Stomach smooth muscle (tissue), 2 donors: ENCODE data around the gene TRPM2.

Source experiments
- H3K27ac ChIP-seq: one replicate; pipeline ENCODE4 v1.7.0; 2013; ENCODE audit warnings: mild to moderate bottlenecking, low read length, inconsistent platforms
- H3K27me3 ChIP-seq, 2 donors: one replicate each; pipeline ENCODE4 v1.7.0; 2013; ENCODE audit warnings: low read length in 2 of 2; ENCODE audit not compliant: insufficient read depth in 2 of 2, control insufficient read depth in 1 of 2
- H3K36me3 ChIP-seq, 2 donors: one replicate each; pipeline ENCODE4 v1.7.0; 2013; ENCODE audit warnings: low read length in 2 of 2; ENCODE audit not compliant: control insufficient read depth in 2 of 2, insufficient read depth in 2 of 2
- H3K4me1 ChIP-seq: one replicate; pipeline ENCODE4 v1.7.0; 2013; ENCODE audit warnings: low read length; ENCODE audit not compliant: control insufficient read depth, insufficient read depth
- H3K4me3 ChIP-seq, 2 donors: one replicate each; pipeline ENCODE4 v1.7.0; 2013; ENCODE audit warnings: low read length in 2 of 2
- H3K9ac ChIP-seq, 2 donors: one replicate each; pipeline ENCODE4 v1.7.0; 2013; ENCODE audit warnings: low read length in 2 of 2, mild to moderate bottlenecking in 1 of 2
- H3K9me3 ChIP-seq, 2 donors: one replicate each; pipeline ENCODE4 v1.7.0; 2013; ENCODE audit warnings: low read length in 2 of 2; ENCODE audit not compliant: control insufficient read depth in 2 of 2
- donor health status: healthy.
- donor health status: Pancreatic carcinoma.

TRPM2 gene

DNA sequence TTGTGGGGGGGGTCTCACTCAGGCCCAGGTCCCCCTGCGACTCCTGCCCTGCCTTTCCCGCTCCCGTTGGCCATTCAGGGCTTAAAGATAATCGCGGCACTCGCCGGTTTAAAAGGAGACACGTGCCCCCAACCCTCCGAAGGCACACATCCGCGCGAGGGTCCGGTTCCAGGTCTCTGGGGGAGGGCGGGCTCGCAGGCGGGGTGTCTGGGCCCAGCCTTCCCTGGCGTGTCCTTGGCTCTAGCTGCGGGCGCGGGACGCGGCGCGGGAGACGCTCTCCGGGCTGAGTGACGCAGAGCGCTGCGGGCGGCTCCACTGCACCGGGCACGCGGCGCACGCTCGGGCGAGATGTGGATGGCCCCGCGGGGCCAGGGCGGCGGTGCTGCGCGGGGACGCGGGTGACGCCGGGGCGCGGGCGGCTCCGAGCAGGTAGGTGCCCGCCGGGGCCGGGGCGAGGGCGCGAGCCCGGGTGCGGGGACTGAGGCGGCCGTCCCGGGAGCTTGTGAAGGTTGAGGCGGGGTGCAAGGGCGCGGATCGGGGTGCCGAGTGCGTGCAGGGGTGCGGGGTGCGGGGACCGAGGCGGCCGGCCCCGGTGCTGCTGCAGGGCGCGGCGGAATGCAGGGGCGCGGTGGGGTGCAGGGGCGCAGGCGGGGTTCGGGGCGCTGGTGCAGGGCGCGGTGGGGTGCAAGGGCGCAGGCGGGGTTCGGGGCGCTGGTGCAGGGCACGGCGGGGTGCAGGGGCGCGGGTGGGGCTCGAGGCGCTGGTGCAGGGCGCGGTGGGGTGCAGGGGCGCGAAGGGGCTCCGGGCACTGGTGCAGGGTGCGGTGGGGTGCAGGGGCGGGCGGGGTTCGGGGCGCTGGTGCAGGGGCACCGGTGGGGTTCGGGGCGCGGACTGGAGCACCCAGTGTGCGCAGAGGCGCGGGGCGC is 3.3 kb upstream of the TRPM2 start:
- Histone ChIP-seq H3K4me1 (peaks cover 7% of the 10 kb centered on the region), H3K9ac (no peak overlapping the region), H3K36me3 (no peaks in the 10 kb centered on the region), H3K9me3 (no peaks in the 10 kb centered on the region), H3K27ac (no peak overlapping the region), H3K27me3 (peaks cover 24 to 33% of the 10 kb centered on the region in 2 donors), H3K4me3 (no peak overlapping the region)

GRCh38 chr21:44350773-44351481 is 2.5 kb upstream of the TRPM2 start:
- Histone ChIP-seq H3K36me3 (no peaks in the 10 kb centered on the region), H3K27ac (no peak overlapping the region), H3K4me1 (peaks cover 7% of the 10 kb centered on the region), H3K27me3 (peaks cover 20 to 29% of the 10 kb centered on the region in 2 donors), H3K4me3 (no peak overlapping the region), H3K9ac (no peak overlapping the region), H3K9me3 (no peaks in the 10 kb centered on the region)

DNA sequence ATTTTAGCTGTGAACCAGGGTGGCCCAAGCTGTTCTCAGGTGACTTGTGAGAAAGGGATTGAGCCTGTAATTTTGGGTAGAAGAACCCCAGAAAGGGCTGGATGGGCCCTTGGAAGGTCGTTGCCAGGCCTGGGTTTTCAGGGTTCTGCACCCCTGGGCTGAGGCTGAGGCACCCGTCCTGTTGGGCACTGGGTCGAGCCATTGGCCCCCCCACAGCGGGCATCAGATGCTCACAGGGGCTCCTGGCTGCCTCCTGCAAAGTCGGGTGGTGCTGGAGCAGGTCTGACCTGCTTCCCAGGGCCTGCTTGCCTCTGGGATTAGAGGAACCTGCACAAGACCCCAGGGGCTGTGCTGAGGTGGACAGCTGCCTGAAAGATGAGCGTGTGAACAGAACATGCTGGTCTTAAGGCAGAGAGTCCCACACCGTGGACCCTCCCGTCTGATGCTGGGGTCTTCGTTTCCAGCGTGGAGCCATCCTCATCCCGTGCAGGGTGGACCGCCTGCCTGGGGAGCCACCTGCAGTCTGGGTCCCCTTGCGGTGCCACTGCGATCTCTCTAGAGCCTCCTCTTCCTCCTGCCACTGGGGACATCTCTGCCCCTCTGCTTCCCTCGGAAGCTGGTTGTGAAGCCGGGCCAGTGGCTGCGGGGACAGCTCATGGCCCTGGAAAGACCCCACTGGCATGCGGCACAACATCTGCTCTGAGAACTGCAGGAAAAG is 1.7 kb upstream of the TRPM2 start:
- H3K27me3 ChIP-seq: peaks cover 20 to 29% of the 10 kb centered on the region in 2 donors
- H3K9ac ChIP-seq: no peak overlapping the region
- H3K36me3 ChIP-seq: no peaks in the 10 kb centered on the region
- no peak overlapping the region for H3K27ac ChIP-seq
- H3K4me3 ChIP-seq: no peak overlapping the region
- peaks cover 7% of the 10 kb centered on the region for H3K4me1 ChIP-seq
- H3K9me3 ChIP-seq: no peaks in the 10 kb centered on the region

DNA sequence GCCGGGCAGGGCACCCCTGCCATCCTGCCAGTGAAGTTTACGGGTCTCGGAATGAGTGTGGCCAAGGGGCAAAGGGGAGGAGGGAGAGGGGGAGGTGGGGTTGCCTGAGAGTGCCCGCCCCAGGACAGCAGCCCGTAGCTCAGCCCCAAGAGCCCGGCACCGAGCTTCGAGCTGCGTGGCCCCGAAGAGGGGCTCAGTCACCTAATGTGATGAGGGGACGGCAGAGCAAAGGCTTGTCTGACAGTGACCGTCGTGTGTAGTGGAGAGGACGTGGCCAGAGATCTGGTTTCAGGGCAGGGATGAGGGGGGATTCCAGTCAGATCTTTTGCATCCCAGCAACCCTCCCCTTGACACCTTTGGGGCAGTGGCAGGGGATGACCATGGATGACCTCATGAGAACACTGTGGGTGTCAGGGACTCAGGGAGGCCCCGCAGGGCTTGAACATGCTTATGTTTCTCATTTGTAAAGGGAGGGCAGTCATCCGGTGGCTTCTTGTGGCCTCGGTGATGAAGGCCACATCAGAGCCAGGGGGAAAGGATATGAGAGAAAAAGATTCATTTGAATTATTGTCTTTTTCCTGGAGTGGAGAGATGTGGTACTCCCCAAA is 1.1 kb upstream of the TRPM2 start:
- Histone ChIP-seq H3K9ac (no peak overlapping the region), H3K27me3 (peaks cover 20 to 29% of the 10 kb centered on the region in 2 donors), H3K4me3 (no peak overlapping the region), H3K36me3 (no peaks in the 10 kb centered on the region), H3K9me3 (no peaks in the 10 kb centered on the region), H3K4me1 (peaks cover 7% of the 10 kb centered on the region), H3K27ac (no peak overlapping the region)

GRCh38 chr21:44354001-44354405 is 582 bp downstream of the TRPM2 start:
- Histone ChIP-seq H3K36me3 (no peaks in the 10 kb centered on the region), H3K27ac (no peak overlapping the region), H3K4me3 (no peak overlapping the region), H3K27me3 (peaks cover 15 to 25% of the 10 kb centered on the region in 2 donors), H3K4me1 (peaks cover 7% of the 10 kb centered on the region), H3K9ac (no peak overlapping the region), H3K9me3 (no peaks in the 10 kb centered on the region)

DNA sequence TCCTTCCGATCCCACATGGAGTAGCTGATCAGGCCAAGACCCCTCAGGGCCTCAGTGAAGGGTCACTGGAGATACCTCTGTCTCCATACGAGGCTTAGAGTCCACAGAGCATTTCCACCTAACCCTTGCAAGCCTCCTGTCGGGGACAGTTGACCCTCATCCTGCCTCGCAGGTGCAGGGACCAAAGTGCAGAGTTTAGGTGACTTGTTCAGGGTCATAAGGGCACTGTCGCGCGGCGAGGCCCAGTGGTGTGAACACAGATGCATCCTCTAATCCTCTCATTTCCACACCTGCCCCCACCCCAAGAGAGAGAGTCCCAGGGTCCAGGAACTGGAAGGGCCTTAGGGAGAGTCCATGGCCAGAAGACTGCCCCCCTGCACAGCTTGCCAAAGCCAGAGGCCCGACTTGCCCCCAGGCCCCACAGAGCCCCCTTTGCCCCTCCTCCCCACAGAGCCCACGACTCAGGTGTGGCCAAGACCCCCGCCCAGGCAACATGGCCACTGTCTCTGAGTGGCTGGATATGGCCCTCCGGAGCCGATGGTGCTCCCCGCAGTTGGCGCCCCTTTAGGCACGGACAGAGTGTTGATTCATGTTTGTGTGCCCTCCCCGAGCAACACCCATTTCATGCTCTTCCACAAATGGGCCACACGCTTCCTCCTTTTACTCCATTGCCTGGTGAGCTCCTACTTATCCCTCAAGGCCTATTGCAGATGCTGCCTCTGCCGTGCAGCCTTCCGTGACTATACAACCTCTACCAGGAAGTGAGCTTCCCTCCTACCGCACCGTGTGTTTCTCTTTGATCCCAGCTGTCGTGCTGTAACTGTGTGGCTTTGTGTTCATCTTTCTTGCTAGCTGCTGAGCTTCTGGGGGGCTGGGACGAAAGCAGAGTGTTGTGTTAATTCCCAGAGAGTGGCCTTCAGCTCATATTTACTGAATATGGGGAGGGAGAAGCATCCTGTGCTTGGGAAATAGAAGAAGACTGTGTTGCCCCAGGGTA is 1.7 kb downstream of the TRPM2 start:
- no peak overlapping the region for H3K9ac ChIP-seq
- no peaks in the 10 kb centered on the region for H3K9me3 ChIP-seq
- no peak overlapping the region for H3K4me3 ChIP-seq
- no peak overlapping the region for H3K27ac ChIP-seq
- H3K4me1 ChIP-seq: peaks cover 3% of the 10 kb centered on the region
- peaks cover 5 to 17% of the 10 kb centered on the region in 2 donors for H3K27me3 ChIP-seq
- no peaks in the 10 kb centered on the region for H3K36me3 ChIP-seq

GRCh38 chr21:44356160-44356559 is 2.7 kb downstream of the TRPM2 start:
- H3K9me3 ChIP-seq: no peaks in the 10 kb centered on the region
- peaks cover 2% of the 10 kb centered on the region for H3K4me1 ChIP-seq
- H3K36me3 ChIP-seq: no peaks in the 10 kb centered on the region
- no peak overlapping the region for H3K4me3 ChIP-seq
- H3K27me3 ChIP-seq: peaks cover 5 to 13% of the 10 kb centered on the region in 2 donors
- H3K9ac ChIP-seq: no peak overlapping the region
- H3K27ac ChIP-seq: no peak overlapping the region

DNA sequence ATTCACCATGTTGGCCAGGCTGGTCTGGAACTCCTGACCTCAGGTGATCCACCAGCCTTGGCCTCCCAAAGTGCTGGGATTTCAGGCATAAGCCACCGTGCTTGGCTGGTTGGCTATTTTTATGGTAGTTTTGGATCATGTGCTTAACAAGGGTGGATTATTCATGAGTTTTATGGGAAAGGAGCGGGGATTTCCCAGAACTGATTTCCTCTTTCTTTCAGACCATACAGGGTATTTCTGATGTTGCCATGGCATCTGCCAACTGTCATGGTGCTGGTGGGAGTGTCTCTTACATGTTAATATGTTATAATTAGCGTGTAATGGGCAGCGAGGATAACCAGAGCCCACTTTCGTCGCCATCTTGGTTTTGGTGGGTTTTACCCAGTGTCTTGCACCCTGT is 3.2 kb downstream of the TRPM2 start:
- peaks cover 2% of the 10 kb centered on the region for H3K4me1 ChIP-seq
- no peak overlapping the region for H3K27ac ChIP-seq
- peaks cover 3 to 9% of the 10 kb centered on the region in 2 donors for H3K27me3 ChIP-seq
- H3K4me3 ChIP-seq: no peak overlapping the region
- H3K9ac ChIP-seq: no peak overlapping the region
- no peaks in the 10 kb centered on the region for H3K36me3 ChIP-seq
- no peaks in the 10 kb centered on the region for H3K9me3 ChIP-seq

DNA sequence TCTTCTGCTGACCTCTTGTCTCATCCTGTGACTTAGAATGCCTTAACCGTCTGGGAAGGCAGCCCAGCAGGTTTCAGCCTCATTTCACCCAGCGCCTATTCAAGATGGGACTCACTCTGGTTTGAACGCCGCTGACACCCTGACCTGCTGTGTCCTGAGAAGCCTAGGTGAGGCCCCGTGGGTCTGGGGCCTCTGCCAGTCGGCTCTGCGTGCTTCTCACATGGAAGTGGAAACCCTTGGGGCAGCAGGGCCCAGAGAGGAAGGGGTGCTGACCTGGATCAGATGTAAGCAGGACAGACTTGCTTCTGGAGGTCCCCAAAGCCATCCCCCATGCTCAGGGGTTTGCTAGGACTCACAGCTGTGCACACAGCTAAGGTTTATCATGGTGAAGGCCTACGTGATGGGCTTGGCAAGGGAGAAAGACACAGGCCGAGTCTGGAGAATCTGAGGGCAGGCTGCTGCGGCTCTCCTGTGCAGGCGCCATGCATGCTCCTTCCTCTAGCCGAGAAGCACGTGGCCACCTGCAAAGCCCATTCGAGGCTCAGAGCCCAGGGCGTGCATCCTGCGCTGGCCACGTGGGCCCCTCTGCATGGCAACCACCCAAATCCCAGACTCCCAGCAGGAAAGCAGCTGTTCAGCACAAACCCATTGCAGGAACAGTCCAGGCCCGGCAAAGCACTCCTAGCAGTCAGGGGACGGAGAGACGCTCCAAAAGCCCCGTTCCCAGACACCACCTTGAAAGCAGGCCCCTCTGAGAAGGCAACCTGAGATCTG is 3.8 kb downstream of the TRPM2 start:
- H3K27me3 ChIP-seq: peaks cover 0 to 4% of the 10 kb centered on the region in 2 donors
- H3K27ac ChIP-seq: no peak overlapping the region
- H3K9me3 ChIP-seq: no peaks in the 10 kb centered on the region
- H3K36me3 ChIP-seq: no peaks in the 10 kb centered on the region
- H3K9ac ChIP-seq: no peak overlapping the region
- H3K4me3 ChIP-seq: no peak overlapping the region
- H3K4me1 ChIP-seq: peaks cover 2% of the 10 kb centered on the region
